ENCODE results near the gene ASS1. TPM values are rescaled to one million over a fixed set of nuclear protein-coding genes. Genes with fewer than 3 reads are reported as not detected.

ASS1 gene
- total RNA-seq, 6 experiments from 2014 or later: 437 to 1,278 (median 1,014) TPM

GRCh38 chr9:130405657-130406257 lies 39.0 kb upstream of the ASS1 start:
- TF ChIP-seq, protein P1, sequence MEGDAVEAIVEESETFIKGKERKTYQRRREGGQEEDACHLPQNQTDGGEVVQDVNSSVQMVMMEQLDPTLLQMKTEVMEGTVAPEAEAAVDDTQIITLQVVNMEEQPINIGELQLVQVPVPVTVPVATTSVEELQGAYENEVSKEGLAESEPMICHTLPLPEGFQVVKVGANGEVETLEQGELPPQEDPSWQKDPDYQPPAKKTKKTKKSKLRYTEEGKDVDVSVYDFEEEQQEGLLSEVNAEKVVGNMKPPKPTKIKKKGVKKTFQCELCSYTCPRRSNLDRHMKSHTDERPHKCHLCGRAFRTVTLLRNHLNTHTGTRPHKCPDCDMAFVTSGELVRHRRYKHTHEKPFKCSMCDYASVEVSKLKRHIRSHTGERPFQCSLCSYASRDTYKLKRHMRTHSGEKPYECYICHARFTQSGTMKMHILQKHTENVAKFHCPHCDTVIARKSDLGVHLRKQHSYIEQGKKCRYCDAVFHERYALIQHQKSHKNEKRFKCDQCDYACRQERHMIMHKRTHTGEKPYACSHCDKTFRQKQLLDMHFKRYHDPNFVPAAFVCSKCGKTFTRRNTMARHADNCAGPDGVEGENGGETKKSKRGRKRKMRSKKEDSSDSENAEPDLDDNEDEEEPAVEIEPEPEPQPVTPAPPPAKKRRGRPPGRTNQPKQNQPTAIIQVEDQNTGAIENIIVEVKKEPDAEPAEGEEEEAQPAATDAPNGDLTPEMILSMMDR (IDR thresholded peaks at IDR 0.05): no peak
- no peak for TF ChIP-seq POLR2A (IDR thresholded peaks at IDR 0.05)
- Histone ChIP-seq H3K4me3 (no peak overlapping the region), H3K27ac (no peak overlapping the region), H3K9me3 (no peaks in the 10 kb centered on the region), H3K36me3 (no peaks in the 10 kb centered on the region), H3K4me1 (no peaks in the 10 kb centered on the region), H3K27me3 (no peaks in the 10 kb centered on the region)
- ATAC-seq (no peak), DNase-seq (no peak)
- intact Hi-C loops (cut with DNase I): no loop called here
- WGBS (ENCODE audit: insufficient coverage, low coverage, low lambda C conversion rate, missing lambda C conversion rate): no CpG with 5 or more reads among the region's 22 CpGs

DNA sequence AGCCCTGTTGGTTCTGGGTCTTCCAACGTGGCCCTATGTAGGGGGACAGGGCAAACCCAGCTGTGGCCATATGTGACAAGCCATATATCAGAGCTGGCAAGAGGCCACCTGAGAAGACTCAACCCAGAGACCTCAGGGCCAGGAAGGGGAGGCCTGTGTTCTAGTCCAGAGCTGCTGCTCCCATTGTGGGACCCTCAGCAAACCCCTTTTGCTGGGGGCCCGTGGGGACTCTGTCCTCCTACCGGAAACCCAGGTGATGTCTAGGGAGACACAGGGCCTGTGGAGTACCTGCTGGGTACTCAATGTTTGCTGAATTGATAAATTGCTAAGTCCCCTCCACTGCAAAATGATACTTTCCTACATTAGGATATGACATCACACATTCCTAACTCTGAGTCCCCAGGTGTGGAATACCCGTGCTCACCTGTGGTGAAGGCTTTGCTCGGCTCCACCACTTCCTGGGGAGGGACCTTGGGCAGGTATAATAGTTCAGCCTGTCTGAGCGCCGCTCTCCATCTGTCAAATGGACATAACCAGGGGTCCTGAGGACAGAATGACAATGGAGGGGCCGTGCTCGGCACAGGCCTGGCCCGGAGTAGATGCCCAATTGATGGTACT lies 38.4 kb upstream of the ASS1 start:
- 100% methylated on average over 7 of the region's 10 CpGs for WGBS (ENCODE audit: insufficient coverage, low coverage, low lambda C conversion rate, missing lambda C conversion rate)
- Histone ChIP-seq H3K4me1 (no peaks in the 10 kb centered on the region), H3K27me3 (no peaks in the 10 kb centered on the region), H3K9me3 (no peaks in the 10 kb centered on the region), H3K4me3 (no peak overlapping the region), H3K27ac (no peak overlapping the region), H3K36me3 (no peaks in the 10 kb centered on the region)
- DNase-seq (no peak), ATAC-seq (no peak)
- intact Hi-C loops (cut with DNase I): no loop called here
- TF ChIP-seq POLR2A (IDR thresholded peaks at IDR 0.05): no peak
- TF ChIP-seq, protein P1 (IDR thresholded peaks at IDR 0.05): no peak

DNA sequence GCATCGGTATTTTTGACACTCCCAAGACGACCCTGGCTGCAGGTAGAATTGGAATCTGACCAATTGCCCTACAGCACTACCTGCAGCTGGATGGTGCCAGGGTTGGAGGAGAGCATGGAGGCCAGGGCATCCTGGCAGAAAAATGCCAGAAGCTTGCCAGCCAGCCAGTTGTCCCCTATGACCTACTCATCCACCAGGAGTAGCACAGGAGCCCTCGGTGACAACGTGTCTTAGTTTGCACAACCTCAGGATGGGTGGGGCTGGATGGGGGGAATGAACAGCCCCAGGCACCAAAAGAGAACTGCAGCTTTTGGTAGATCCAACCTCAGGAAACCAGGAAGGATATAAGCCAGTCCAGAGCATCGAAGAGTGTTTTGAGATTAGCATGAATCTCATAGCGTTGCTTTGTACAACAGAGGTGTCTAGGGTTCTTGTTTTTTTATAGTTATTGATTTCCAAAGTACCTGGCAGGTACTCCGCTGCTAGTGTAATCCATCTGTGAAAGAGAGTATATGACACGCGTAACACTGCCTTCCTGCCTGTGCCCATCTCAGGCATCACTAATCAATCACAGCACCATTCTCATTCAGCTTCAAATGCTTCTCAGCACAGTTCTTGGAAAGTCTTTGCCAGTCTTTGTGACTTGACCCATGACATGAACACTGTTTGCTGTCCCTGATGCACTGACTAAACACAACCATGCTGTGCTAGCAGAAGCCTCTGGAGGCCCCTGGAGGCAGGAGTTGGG lies 36.7 kb upstream of the ASS1 start:
- no peak overlapping the region for H3K4me3 ChIP-seq

DNA sequence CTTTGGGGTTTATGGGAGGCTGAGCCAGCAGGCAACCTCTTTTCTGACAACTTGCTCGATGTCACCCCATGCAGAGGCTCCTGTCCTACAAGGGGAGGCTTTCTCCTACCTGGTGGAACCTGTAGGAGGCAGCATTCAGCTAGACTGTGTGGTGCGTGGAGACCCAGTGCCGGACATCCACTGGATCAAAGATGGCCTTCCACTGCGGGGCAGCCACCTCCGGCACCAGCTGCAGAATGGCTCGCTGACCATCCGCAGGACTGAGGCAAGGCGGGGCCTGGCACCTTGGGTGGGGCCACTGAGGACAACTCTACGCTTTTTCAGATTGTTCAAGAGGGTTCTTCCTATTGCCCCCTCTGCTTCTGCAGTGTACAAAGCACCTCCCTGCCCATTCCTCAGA lies 36.1 kb upstream of the ASS1 start:
- H3K9me3 ChIP-seq: no peaks in the 10 kb centered on the region
- no peaks in the 10 kb centered on the region for H3K4me1 ChIP-seq
- H3K4me3 ChIP-seq: no peak overlapping the region
- peak overlapping the region in 1 of 3 donors; percentile 37 for H3K27ac ChIP-seq
- ATAC-seq: no peak
- 17% methylated on average over 1 of the region's 9 CpGs for WGBS (ENCODE audit: insufficient coverage, low coverage, low lambda C conversion rate, missing lambda C conversion rate)
- H3K27me3 ChIP-seq: no peaks in the 10 kb centered on the region
- intact Hi-C loops (cut with DNase I): no loop called here
- H3K36me3 ChIP-seq: no peaks in the 10 kb centered on the region
- TF ChIP-seq POLR2A (IDR thresholded peaks at IDR 0.05): no peak
- TF ChIP-seq, protein P1 (IDR thresholded peaks at IDR 0.05): no peak
- no peak for DNase-seq

More for the DNA sequence above, 36.7 kb upstream of the ASS1 start:
- no peak for TF ChIP-seq POLR2A (IDR thresholded peaks at IDR 0.05)
- TF ChIP-seq, protein P1 (IDR thresholded peaks at IDR 0.05): no peak
- Histone ChIP-seq H3K27me3 (no peaks in the 10 kb centered on the region), H3K4me1 (no peaks in the 10 kb centered on the region), H3K9me3 (no peaks in the 10 kb centered on the region), H3K36me3 (no peaks in the 10 kb centered on the region), H3K27ac (peak overlapping the region in 1 of 3 donors; percentile 37)
- 22% methylated on average over 5 of the region's 9 CpGs for WGBS (ENCODE audit: insufficient coverage, low coverage, low lambda C conversion rate, missing lambda C conversion rate)
- peak; percentile 66 to 92 (median 80) for ATAC-seq
- intact Hi-C loops (cut with DNase I): no loop called here
- peak in 2 of 3 donors; percentile 82 to 88 for DNase-seq
